Activated gamma-delta T cell (primary cell): ENCODE measurements around the gene RNF34.
"Not testable (repeated sequence)": the region's sequence is repeated elsewhere in the genome, so short reads cannot be mapped to it uniquely, and the experiment has no call there.

Source experiments
- DNase-seq: peaks from one replicate; lab custom pipeline; 2025; lab: John Stamatoyannopoulos, UW
- total RNA-seq, 2 donors: gene quantifications; one replicate each; lab custom pipeline; 2026; lab: John Stamatoyannopoulos, UW

RNF34 gene, protein sequence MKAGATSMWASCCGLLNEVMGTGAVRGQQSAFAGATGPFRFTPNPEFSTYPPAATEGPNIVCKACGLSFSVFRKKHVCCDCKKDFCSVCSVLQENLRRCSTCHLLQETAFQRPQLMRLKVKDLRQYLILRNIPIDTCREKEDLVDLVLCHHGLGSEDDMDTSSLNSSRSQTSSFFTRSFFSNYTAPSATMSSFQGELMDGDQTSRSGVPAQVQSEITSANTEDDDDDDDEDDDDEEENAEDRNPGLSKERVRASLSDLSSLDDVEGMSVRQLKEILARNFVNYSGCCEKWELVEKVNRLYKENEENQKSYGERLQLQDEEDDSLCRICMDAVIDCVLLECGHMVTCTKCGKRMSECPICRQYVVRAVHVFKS
- total RNA-seq = 77.7 to 79.9 reads per million in 2 donors

GRCh38 chr12:121399391-121400331 is at the start of gene RNF34:
TSS of gene RNF34 (plus strand) at chr12:121400118. CDS start at chr12:121400213, 95 bp downstream.
- peak; percentile 91 for DNase-seq

DNA sequence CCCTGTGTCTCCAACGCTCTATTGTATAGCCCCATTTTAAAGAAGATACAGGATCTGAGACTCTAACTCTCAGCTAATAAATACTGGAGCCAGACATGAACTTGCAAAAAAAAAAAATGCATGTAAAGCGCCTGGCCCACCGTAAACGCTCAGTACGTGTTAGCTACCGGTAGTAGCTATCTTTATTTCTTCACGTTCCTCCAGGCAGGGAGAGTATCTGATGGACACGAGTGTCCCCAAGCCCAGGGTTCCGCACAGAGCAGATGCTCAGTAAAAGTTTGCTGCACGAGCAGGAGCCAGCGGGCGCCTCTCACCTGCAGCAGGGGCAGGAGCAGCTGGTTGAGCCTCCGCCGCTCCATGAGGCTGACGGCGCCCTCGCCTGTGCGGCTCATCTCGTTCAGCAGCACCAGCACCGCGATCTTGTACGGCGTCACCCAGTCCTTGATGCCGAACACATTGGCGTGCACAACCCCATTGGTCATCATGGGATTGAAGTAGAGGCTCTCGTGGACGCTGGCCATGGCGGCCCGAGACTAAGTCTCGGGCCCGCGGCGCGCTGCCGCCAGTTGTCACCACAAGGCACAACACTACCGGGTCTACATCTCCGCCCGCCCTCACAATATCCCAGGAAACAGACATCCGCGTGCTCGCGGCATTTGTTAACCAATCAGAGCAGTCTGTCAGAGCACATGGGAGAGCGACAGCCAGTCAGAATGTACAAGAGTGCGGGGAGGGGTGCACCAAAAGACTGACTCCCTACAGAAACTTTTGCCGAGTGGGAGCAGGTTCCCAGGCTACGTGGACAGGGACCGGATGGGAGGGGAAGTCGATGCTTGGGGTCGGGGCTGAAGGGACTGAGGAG is 47.9 kb upstream of the RNF34 start, which contains the start of gene ANAPC5:
Gene ANAPC5 (minus strand): TSS at position 592 of the 862 bp plus-strand sequence. CDS start 71 bp downstream, at position 521.
- DNase-seq = peak; percentile 51

- DNase-seq = no peak
Measured at GRCh38 chr12:121352682-121353018, 47.3 kb upstream of the RNF34 start.

DNA sequence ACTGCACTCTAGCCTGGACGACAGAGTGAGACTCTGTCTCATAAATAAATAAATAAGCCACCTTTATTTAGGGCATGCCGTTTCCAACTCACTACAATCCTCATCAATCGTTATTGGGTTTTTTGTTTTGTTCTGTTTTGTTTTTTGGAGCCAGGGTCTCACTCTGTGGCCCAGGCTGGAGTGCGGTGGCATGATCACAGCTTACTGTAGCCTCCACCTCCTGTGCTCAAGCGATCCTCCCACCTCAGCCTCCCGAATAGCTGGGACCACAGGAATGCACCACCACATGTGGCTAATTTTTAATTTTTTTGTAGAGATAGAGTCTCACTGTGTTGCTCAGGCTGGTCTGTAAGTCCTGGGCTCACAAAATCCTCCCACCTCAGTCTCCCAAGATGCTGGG is 44.1 kb upstream of the RNF34 start:
- no peak for DNase-seq

DNA sequence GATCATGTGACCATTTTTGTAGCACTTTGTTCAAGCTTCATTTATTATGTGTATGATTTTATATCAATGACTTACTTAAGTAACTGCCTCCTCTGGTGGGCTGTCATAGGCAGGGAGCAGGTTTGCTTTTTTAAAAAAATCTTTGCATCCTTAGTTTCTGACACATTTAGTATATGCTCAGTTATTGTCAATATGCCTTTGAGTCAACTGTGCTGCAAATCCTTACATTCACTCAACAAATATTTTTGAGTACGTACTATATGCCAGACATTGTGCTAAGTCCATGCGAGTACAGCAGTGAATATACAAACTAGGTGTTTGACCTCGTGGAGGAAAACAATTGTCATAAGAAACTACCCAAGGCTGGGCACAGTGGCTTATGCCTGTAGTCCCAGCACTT is 43.3 kb upstream of the RNF34 start:
- DNase-seq = no peak

DNA sequence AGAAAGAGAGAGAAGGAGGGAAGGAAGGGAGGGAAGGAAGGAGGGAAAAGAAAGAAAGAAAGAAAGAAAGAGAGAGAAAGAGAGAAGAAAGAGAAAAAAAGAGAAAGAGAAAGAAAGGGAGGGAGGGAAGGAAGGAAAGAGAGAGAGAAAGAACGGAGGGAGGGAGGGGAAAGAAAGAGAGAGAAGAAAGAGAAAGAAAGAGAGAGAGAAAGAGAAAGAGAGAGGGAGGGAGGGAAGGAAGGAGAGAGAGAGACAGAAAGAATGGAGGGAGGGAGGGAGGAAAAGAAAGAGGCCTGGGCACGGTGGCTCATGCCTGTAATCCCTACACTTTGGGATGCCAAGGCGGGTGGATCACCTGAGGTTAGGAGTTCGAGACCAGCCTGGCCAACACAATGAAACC is 42.6 kb upstream of the RNF34 start:
- no peak for DNase-seq

GRCh38 chr12:121358073-121358472 is 41.8 kb upstream of the RNF34 start:
- DNase-seq = no peak

GRCh38 chr12:121364683-121365121 is 35.2 kb upstream of the RNF34 start:
- no peak for DNase-seq

- DNase-seq = no peak
Measured at GRCh38 chr12:121365416-121366062, 34.4 kb upstream of the RNF34 start.

GRCh38 chr12:121366063-121366459 is 33.9 kb upstream of the RNF34 start:
- no peak for DNase-seq

DNA sequence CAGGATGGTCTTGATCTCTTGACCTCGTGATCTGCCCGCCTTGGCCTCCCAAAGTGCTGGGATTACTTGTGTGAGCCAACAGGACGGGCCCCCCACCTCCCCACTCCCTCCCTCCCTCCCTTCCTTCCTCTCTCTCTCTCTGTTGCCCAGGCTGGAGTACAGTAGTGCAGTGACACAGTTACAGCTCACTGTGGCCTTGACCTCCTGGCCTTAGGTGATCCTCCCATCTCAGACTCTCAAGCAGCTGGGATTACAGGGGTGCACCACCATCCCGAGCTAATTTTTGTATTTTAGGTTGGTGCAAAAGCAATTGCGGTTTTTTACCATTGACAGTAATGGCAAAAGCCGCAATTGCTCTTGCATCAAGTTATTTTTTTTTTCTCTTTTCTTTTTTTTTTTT is 28.5 kb upstream of the RNF34 start:
- DNase-seq = no peak

DNA sequence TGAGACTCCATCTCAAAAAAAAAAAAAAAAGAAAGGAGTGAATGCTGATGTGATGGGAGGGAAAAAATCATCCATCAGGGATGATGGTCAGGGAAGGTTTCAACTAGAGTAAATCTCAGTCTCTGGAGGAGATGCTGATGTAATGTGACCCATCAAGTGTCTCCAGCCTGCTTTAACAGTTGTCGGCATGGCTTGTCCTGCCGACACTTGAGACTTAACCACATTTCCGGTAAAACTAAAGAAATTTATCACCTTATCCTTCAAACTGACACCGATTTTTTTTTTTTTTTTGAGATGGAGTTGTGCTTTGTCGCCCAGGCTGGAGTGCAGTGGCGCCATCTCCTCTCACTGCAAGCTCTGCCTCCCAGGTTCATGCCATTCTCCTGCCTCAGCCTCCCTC is 26.2 kb upstream of the RNF34 start:
- no peak for DNase-seq

- DNase-seq = not testable (repeated sequence)
Measured at GRCh38 chr12:121374336-121374735, 25.6 kb upstream of the RNF34 start.

DNA sequence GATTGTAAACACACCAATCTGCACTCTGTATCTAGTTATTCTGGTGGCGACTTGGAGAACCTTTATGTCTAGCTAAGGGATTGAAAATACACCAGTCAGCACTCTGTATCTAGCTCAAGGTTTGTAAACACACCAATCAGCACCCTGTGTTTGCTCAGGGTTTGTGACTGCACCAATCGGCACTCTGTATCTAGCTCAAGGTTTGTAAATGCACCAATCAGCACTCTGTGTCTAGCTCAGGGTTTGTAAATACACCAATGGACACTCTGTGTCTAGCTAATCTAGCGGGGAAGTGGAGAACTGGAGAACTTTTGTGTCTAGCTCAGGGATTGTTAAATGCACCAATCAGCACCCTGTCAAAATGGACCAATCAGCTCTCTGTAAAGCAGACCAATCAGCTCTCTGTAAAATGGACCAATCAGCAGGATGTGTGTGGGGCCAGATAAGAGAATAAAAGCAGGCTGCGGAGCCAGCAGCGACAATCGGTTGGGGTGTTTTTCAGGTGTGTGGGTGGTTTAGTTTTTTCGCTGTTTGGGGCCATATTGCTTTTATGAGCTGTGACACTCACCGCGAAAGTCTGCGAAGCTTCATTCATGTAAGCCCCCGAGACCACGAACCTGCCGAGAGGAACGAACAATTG is 24.9 kb upstream of the RNF34 start:
- DNase-seq = not testable (repeated sequence)

DNA sequence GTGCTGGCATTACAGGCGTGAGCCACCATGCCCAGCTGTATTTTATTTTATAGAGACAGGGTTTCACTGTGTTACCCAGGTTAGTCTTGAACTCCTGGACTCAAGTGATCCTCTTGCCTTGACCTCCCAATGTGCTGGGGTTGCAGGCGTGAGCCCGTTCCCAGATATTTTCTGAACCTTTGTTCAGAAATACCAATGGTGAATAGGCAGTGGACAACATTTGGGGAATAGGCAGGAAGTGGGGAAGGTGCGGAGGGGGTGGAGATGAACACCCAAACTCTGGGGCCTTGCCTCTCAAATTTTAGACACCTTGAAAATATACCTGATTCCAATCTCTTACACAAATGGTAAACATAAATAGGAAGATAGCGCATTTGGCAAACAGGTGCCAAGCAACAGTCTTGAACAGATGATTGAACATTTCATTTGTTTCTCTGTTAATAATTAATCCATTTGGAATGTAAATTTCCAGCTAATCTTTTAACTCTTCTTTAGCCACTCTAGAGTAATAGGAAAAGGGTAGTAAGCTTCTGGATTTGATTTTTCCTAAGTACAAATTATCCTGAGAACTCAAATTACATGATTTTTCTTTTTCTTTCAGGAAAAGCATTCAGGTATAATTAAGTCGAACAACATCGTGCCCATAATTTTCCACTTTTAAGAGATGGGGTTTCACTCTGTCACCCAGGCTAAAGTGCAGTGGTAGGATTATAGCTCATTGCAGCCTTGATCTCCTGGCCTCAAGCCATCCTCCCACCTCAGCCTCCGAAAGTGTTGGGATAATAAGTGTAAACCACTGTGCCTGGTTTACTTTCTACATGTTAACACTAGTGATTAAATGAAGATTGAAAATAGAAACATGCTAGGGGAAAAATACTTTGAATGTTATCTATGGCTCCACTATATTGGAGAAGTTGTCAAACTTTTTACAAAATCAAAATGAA is 22.9 kb upstream of the RNF34 start:
- DNase-seq = no peak

- DNase-seq = no peak
Measured at GRCh38 chr12:121378736-121379135, 21.2 kb upstream of the RNF34 start.

DNA sequence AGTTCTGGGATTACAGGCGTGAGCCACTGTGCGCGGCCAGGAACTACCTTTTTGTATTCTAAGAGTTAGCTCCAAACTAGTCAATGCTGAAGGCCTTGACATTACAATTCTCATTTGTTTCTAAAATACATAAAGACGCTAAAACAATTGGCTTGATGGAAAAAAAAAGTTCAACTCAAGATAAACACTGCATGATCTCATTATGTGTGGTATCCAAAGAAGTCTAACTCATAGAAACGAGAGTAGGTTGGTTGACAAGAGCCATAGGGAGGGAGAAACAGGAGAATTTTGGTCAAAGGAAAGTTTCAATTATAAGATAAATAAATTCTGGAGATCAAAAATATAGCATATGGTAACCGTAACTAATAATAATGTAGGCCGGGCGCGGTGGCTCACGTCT is 20.0 kb upstream of the RNF34 start:
- DNase-seq = no peak

DNA sequence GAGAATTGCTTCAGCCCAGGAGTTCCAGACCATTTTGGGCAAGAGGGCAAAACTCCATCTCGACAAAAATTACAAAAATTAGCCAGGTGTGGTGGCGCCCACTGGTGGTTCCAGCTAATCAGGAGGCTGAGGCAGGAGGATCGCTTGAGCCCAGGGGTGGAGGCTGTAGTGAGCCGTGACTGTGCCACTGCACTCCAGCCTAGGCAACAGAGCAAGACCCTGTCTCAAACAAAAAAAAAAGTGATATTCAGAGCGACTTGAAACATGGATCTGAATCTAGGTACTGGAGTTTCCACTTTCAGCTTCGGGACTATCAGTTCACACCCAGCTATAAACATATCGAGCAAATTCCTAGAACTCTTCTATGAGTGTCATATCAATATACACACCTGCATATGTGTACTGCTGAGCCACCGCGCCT is 16.3 kb upstream of the RNF34 start:
- no peak for DNase-seq

- DNase-seq = not testable (repeated sequence)
Measured at GRCh38 chr12:121384891-121385290, 15.0 kb upstream of the RNF34 start.
